GM12892 (cell line): ENCODE data around the gene INF2.

Experiments used
- POLR2A ChIP-seq: IDR thresholded peaks from 2 replicates; pipeline ENCODE4 v1.6.1; 2011; ENCODE audit warnings: low read depth, low read length, control low read depth
- TAF1 ChIP-seq: IDR thresholded peaks from 2 replicates; pipeline ENCODE4 v1.6.1; 2011; ENCODE audit warnings: low read depth, mild to moderate bottlenecking, control low read depth, low read length, borderline replicate concordance

- TF ChIP-seq POLR2A (no peak), TAF1 (no peak)
These were observed 7.7 kb upstream of the INF2 start for GRCh38 chr14:104681689-104682074.
